Measurements from ENCODE around the gene TC2N. TPM values are rescaled to one million over a fixed set of nuclear protein-coding genes. Genes with fewer than 3 reads are reported as not detected.

The TC2N gene
- total and polyA plus RNA-seq, 9 of the 15 experiments (the other 6 are each of a cell fraction or from before 2014, with no cell fraction given) = 2.0 to 12.5 (median 7.3) TPM

DNA sequence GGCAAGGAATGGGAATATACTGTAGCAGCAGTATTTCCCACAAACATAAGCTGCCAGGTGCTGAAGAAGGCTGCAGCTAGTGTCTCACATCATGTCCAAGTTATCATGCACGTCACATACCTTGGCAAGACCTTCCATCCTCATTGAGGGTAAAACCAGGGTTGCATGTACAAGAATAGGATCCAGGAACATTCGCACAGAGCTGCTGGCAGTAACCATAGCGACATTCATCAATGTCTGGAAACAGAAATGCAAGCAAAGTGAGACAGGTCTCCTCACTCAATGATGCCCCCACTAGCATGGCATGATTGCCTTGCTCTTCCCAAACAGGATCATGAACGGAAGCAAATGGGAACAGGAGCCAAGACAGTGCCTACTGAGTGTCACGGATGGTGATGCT is 23.8 kb upstream of the TC2N start:
- Histone ChIP-seq H4K20me1 (replicated peaks; ENCODE audit: control insufficient read depth, insufficient read depth, low read length) (no peaks in the 10 kb centered on the region), H3K36me3 (ENCODE audit: control insufficient read depth, insufficient read depth, low read length) (no peaks in the 10 kb centered on the region), H3K9ac (ENCODE audit: insufficient read depth in 1 of 2, low read depth in 2 of 2, low read length in 2 of 2) (no peak overlapping the region), H3K4me1 (replicated peaks in 1 of 2; ENCODE audit: control insufficient read depth in 2 of 2, insufficient read depth in 2 of 2, low read length in 2 of 2) (no peaks in the 10 kb centered on the region), H3K9me1 (ENCODE audit: control insufficient read depth, insufficient read depth, low read length) (no peaks in the 10 kb centered on the region), H2AFZ (ENCODE audit: low read depth, low read length) (no peak overlapping the region), H3K4me2 (ENCODE audit: insufficient read depth, low read length) (no peak overlapping the region), H3K27ac (ENCODE audit: extremely low read depth, low read depth, low read length) (no peak overlapping the region), H3K27me3 (ENCODE audit: control insufficient read depth in 2 of 2, insufficient read depth in 2 of 2, low read length in 2 of 2) (peaks cover 0 to 4% of the 10 kb centered on the region in 2 experiments; a peak in 3 of 5 replicates), H3K4me3 (no peak overlapping the region), H3K9me3 (replicated peaks; ENCODE audit: control insufficient read depth, insufficient read depth, low read depth, low read length) (no peaks in the 10 kb centered on the region), H3K79me2 (ENCODE audit: control insufficient read depth, insufficient read depth, low read length) (no peaks in the 10 kb centered on the region)
- BruUV-seq (replicated peaks) = no TSS peak
- intact Hi-C loops (cut with micrococcal nuclease) = loop anchor here (10.0 kb wide), 1 partner anchor 236 kb away; no protein-coding TSS in a partner anchor
- no peak for DNase-seq (ENCODE audit: extremely low read depth in 1 of 4, low spot score in 3 of 4)
- no peak for FAIRE-seq
- POLR2A ChIA-PET = interaction anchor here (0.5 to 0.7 kb wide), 2 partner anchors 18 to 23 kb away, joined by 3 read pairs; no protein-coding TSS in a partner anchor
- no peak for TF ChIP-seq TCF3 (CRISPR knock-in tag; IDR thresholded peaks at IDR 0.05)
- in situ Hi-C loops (cut with MboI) = no loop called here
- 0% methylated on average over 5 of the region's 5 CpGs for WGBS (ENCODE audit: insufficient coverage, low coverage, missing lambda C conversion rate)
- CTCF ChIA-PET (ENCODE audit: low intra/inter-chr PET ratio) = no interaction called here
- no peak for ATAC-seq

DNA sequence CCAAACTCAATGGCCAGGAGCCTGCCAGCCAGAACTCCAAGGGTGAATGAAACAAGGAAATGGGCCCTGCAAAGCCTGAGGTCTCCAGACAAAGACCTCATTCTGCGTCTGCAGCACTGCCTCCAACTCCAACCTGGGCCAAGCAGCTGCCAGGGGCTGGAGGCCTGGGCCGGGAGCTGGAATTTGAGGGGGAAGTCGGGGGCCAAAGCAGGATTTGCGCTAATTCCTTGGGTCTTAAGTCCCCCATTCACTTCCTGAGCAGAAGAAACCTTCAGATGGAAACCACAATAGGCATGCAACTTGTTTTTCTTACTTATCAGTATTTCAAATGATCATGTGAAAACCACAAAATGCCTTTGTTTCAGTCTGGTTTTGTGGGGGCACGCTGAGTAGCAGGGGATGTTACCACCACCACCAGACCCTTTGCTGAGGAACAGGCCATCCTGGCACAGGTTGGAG is 23.0 kb upstream of the TC2N start:
- H2AFZ ChIP-seq (ENCODE audit: low read depth, low read length) = no peak overlapping the region
- ChIA-PET POLR2A (no interaction called here), CTCF (ENCODE audit: low intra/inter-chr PET ratio) (no interaction called here)
- no peaks in the 10 kb centered on the region for H3K4me1 ChIP-seq (replicated peaks in 1 of 2; ENCODE audit: control insufficient read depth in 2 of 2, insufficient read depth in 2 of 2, low read length in 2 of 2)
- H3K79me2 ChIP-seq (ENCODE audit: control insufficient read depth, insufficient read depth, low read length) = no peaks in the 10 kb centered on the region
- no peaks in the 10 kb centered on the region for H3K9me1 ChIP-seq (ENCODE audit: control insufficient read depth, insufficient read depth, low read length)
- intact Hi-C loops (cut with micrococcal nuclease) (loop anchor here (10.0 kb wide), 1 partner anchor 236 kb away; no protein-coding TSS in a partner anchor), in situ Hi-C loops (cut with MboI) (no loop called here)
- H3K36me3 ChIP-seq (ENCODE audit: control insufficient read depth, insufficient read depth, low read length) = no peaks in the 10 kb centered on the region
- no peak overlapping the region for H3K27ac ChIP-seq (ENCODE audit: extremely low read depth, low read depth, low read length)
- H3K4me3 ChIP-seq = no peak overlapping the region
- BruUV-seq (replicated peaks) = no TSS peak
- H3K9ac ChIP-seq (ENCODE audit: insufficient read depth in 1 of 2, low read depth in 2 of 2, low read length in 2 of 2) = no peak overlapping the region
- peaks cover 0 to 4% of the 10 kb centered on the region in 2 experiments; a peak in 2 of 5 replicates for H3K27me3 ChIP-seq (ENCODE audit: control insufficient read depth in 2 of 2, insufficient read depth in 2 of 2, low read length in 2 of 2)
- FAIRE-seq (no peak), ATAC-seq (no peak), DNase-seq (ENCODE audit: extremely low read depth in 1 of 4, low spot score in 3 of 4) (no peak)
- TF ChIP-seq, protein P1, sequence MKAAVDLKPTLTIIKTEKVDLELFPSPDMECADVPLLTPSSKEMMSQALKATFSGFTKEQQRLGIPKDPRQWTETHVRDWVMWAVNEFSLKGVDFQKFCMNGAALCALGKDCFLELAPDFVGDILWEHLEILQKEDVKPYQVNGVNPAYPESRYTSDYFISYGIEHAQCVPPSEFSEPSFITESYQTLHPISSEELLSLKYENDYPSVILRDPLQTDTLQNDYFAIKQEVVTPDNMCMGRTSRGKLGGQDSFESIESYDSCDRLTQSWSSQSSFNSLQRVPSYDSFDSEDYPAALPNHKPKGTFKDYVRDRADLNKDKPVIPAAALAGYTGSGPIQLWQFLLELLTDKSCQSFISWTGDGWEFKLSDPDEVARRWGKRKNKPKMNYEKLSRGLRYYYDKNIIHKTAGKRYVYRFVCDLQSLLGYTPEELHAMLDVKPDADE (conservative IDR thresholded peaks at IDR 0.05; ENCODE audit: control insufficient read depth, low read depth, low read length) = no peak
- no peak for TF ChIP-seq ESRRB (CRISPR knock-in tag; IDR thresholded peaks at IDR 0.05; ENCODE audit: borderline replicate concordance)
- TF ChIP-seq MAFG (tag; conservative IDR thresholded peaks at IDR 0.05) = no peak
- no peak for TF ChIP-seq TRIM24 (IDR thresholded peaks at IDR 0.05)
- TF ChIP-seq BACH1 (tag; IDR thresholded peaks at IDR 0.05) = no peak
- no peak overlapping the region for H3K4me2 ChIP-seq (ENCODE audit: insufficient read depth, low read length)
- no peaks in the 10 kb centered on the region for H4K20me1 ChIP-seq (replicated peaks; ENCODE audit: control insufficient read depth, insufficient read depth, low read length)
- no peaks in the 10 kb centered on the region for H3K9me3 ChIP-seq (replicated peaks; ENCODE audit: control insufficient read depth, insufficient read depth, low read depth, low read length)
- 3% methylated on average over 5 of the region's 5 CpGs for WGBS (ENCODE audit: insufficient coverage, low coverage, missing lambda C conversion rate)
